Neural progenitor cell (in vitro differentiated cells): Measurements from ENCODE around the gene TANC1. TPM values are rescaled to one million over a fixed set of nuclear protein-coding genes. Genes with fewer than 3 reads are reported as not detected.
A peak's percentile ranks its signal among the peaks of the same experiment; 100 is the strongest.

ENCODE experiments used
- DNase-seq: peaks from one replicate; pipeline ENCODE4 v3.0.0-alpha.2; 2016; ENCODE audit warnings: low spot score
- H2AFZ ChIP-seq: fragments of 200-600 bp; sonication (generic); replicated peaks from 2 replicates; pipeline ENCODE4 v1.6.1; 2016; ENCODE audit warnings: antibody characterized with exemption
- H3F3A ChIP-seq: fragments of 200-600 bp; sonication (generic); 2 replicates; pipeline ENCODE4 v1.6.1; 2016; ENCODE audit warnings: antibody characterized with exemption, low read depth
- H3K27ac ChIP-seq: fragments of 200-600 bp; sonication (generic); 2 replicates; pipeline ENCODE4 v1.5.1; 2016; ENCODE audit warnings: mild to moderate bottlenecking
- H3K27me3 ChIP-seq: fragments of 200-600 bp; sonication (generic); 2 replicates; pipeline ENCODE4 v1.6.1; 2016; ENCODE audit warnings: mild to moderate bottlenecking, moderate library complexity
- H3K36me3 ChIP-seq: fragments of 200-600 bp; sonication (generic); 2 replicates; pipeline ENCODE4 v1.5.1; 2016
- H3K4me1 ChIP-seq: fragments of 200-600 bp; sonication (generic); 2 replicates; pipeline ENCODE4 v1.6.1; 2016; ENCODE audit warnings: mixed run types
- H3K4me2 ChIP-seq: fragments of 200-600 bp; sonication (generic); 2 replicates; pipeline ENCODE4 v1.6.1; 2016
- H3K4me3 ChIP-seq: fragments of 200-600 bp; sonication (generic); 2 replicates; pipeline ENCODE4 v1.5.1; 2016
- H3K79me2 ChIP-seq: fragments of 200-600 bp; sonication (generic); 2 replicates; pipeline ENCODE4 v1.6.1; 2016; ENCODE audit warnings: low read depth
- H3K9ac ChIP-seq: fragments of 200-600 bp; sonication (generic); 2 replicates; pipeline ENCODE4 v1.6.1; 2016
- H3K9me3 ChIP-seq: fragments of 200-600 bp; sonication (generic); 2 replicates; pipeline ENCODE4 v1.5.1; 2016; ENCODE audit warnings: low read depth
- H4K20me1 ChIP-seq: fragments of 200-600 bp; sonication (generic); 2 replicates; pipeline ENCODE4 v1.6.1; 2016; ENCODE audit warnings: low read depth
- H3K27ac Mint-ChIP-seq: 3 replicates; pipeline ENCODE4 v1.8.0; 2021; ENCODE audit warnings: mixed read lengths
- H3K27me3 Mint-ChIP-seq: 2 replicates; pipeline ENCODE4 v1.8.0; 2022; ENCODE audit warnings: low read depth, mild to moderate bottlenecking, inconsistent platforms, moderate library complexity, mixed read lengths; ENCODE audit not compliant: insufficient read depth
- H3K36me3 Mint-ChIP-seq: 3 replicates; pipeline ENCODE4 v1.8.0; 2021; ENCODE audit warnings: mixed read lengths
- H3K4me1 Mint-ChIP-seq: 3 replicates; pipeline ENCODE4 v1.8.0; 2021; ENCODE audit warnings: mixed read lengths
- H3K4me3 Mint-ChIP-seq: 3 replicates; pipeline ENCODE4 v1.8.0; 2021; ENCODE audit warnings: mild to moderate bottlenecking, moderate library complexity, mixed read lengths
- H3K9me3 Mint-ChIP-seq: 3 replicates; pipeline ENCODE4 v1.8.0; 2020; ENCODE audit warnings: mixed read lengths
- EZH2 ChIP-seq: fragments of 200-600 bp; sonication (generic); IDR thresholded peaks from 2 replicates; pipeline ENCODE4 v1.6.1; 2017; ENCODE audit warnings: antibody characterized with exemption, mild to moderate bottlenecking, moderate library complexity
- EZH2phosphoT487 ChIP-seq: fragments of 200-600 bp; sonication (generic); IDR thresholded peaks from 2 replicates; pipeline ENCODE4 v1.6.1; 2017; ENCODE audit warnings: antibody characterized with exemption
- total RNA-seq: library from RNA; depleted of rRNA; stranded (reverse); fragments of >200 nt; gene quantifications from 2 replicates; pipeline ENCODE4 v1.2.3, GENCODE V29; 2015; ENCODE audit warnings: low replicate concordance
- TF ChIP-seq, protein P1 (sequence below): fragments of 200-600 bp; sonication (generic); IDR thresholded peaks from 2 replicates; pipeline ENCODE4 v1.5.1; 2017; ENCODE audit warnings: antibody characterized with exemption, mild to moderate bottlenecking

Gene TANC1
- total RNA-seq, 1 donor from 2014 or later, result 11.9 TPM

DNA sequence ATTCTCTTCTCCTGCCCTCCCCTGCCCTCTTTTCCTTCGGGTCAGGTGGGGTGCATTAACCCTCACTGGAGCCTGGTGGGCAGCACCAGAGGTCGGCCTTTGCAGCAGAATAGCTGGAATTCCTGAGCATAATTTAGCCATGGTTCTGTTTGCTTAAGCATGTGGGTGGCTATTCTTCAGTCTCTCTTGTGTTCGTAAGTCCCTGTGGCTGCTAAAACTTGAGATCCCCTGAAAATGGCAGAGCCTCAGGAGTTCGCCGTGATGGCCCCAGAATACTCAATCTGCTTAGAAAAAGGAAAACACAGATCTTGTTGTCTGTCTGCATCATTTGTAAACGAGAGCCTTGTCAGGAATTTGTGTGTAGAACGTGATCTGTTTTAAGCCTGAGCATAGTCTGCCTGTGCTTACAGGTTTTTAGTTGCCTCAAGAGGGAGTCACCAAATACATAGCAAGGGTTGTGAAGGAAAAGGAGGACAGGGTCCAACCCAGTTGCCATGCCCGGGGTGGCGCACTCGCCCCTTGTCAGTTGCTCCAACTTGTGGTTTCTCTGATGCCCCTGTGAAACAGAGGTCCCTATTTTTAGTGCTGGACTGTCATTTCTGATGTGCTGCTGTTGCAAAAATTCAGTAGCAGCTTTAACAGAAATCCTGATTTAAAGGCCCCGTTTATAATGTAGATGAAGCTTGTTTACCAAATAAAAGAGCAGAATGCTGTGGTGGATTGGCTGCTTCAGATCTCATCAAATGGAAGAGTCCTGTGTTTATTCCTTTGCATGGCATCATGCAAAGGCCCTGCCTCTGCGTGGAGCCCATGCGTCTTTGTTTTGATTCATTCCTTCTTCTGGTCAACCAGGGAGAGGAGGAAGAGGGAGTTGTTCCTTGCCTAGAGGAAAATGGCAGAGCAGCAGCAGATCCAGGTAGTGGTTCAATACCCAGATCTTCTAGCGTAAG, 243.3 kb downstream of the TANC1 start:
- Mint-ChIP-seq H3K4me3 (peak overlapping the region; percentile 73), H3K27me3 (peaks cover 7% of the 10 kb centered on the region), H3K4me1 (peaks cover 40% of the 10 kb centered on the region), H3K27ac (peak overlapping the region; percentile 76), H3K9me3 (peaks cover 6% of the 10 kb centered on the region), H3K36me3 (peaks cover 23% of the 10 kb centered on the region)
- Histone ChIP-seq H3K9me3 (no peaks in the 10 kb centered on the region), H2AFZ (peak overlapping the region; percentile 27), H4K20me1 (no peaks in the 10 kb centered on the region), H3K79me2 (no peaks in the 10 kb centered on the region), H3K4me2 (peak overlapping the region; percentile 67), H3F3A (peaks cover 33% of the 10 kb centered on the region), H3K4me1 (peaks cover 27% of the 10 kb centered on the region), H3K27me3 (peaks cover 9% of the 10 kb centered on the region), H3K4me3 (peak overlapping the region; percentile 33), H3K36me3 (no peaks in the 10 kb centered on the region), H3K9ac (no peak overlapping the region), H3K27ac (peak overlapping the region; percentile 72)
- TF ChIP-seq EZH2, result no peak
- TF ChIP-seq EZH2phosphoT487, result peak; percentile 72
- TF ChIP-seq, protein P1, sequence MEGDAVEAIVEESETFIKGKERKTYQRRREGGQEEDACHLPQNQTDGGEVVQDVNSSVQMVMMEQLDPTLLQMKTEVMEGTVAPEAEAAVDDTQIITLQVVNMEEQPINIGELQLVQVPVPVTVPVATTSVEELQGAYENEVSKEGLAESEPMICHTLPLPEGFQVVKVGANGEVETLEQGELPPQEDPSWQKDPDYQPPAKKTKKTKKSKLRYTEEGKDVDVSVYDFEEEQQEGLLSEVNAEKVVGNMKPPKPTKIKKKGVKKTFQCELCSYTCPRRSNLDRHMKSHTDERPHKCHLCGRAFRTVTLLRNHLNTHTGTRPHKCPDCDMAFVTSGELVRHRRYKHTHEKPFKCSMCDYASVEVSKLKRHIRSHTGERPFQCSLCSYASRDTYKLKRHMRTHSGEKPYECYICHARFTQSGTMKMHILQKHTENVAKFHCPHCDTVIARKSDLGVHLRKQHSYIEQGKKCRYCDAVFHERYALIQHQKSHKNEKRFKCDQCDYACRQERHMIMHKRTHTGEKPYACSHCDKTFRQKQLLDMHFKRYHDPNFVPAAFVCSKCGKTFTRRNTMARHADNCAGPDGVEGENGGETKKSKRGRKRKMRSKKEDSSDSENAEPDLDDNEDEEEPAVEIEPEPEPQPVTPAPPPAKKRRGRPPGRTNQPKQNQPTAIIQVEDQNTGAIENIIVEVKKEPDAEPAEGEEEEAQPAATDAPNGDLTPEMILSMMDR, result peak; percentile 13
- DNase-seq, result peak; percentile 92

DNA sequence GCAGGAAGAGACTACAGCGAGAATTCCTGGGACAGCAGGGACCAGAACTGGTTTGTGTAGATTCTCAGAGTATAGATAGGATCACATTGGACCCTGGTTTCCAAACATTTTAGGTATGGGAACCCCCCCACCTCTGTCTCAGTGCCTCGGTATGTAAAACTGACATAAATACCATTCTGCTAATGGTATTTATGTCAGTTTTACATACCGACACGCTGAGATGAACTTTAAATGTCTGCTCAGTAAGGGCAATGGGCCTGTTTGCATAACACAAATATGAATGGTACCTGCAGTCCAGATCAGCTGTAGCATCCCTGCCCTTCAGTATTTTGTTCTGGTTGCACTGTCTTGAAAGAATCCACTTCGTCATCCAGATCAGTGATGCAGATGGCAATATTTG, 244.9 kb downstream of the TANC1 start:
- Mint-ChIP-seq H3K4me1 (peaks cover 38% of the 10 kb centered on the region), H3K36me3 (peaks cover 35% of the 10 kb centered on the region), H3K9me3 (peaks cover 6% of the 10 kb centered on the region), H3K4me3 (no peak overlapping the region), H3K27ac (no peak overlapping the region), H3K27me3 (peaks cover 7% of the 10 kb centered on the region)
- no peak overlapping the region for H3K27ac ChIP-seq
- no peak overlapping the region for H2AFZ ChIP-seq
- peaks cover 33% of the 10 kb centered on the region for H3F3A ChIP-seq
- DNase-seq, result no peak
- H4K20me1 ChIP-seq, result no peaks in the 10 kb centered on the region
- H3K9me3 ChIP-seq, result no peaks in the 10 kb centered on the region
- peaks cover 9% of the 10 kb centered on the region for H3K27me3 ChIP-seq
- peaks cover 27% of the 10 kb centered on the region for H3K4me1 ChIP-seq
- no peaks in the 10 kb centered on the region for H3K36me3 ChIP-seq
- no peak overlapping the region for H3K9ac ChIP-seq
- TF ChIP-seq, protein P1, result no peak
- no peak for TF ChIP-seq EZH2
- no peak for TF ChIP-seq EZH2phosphoT487
- no peak overlapping the region for H3K4me3 ChIP-seq
- no peaks in the 10 kb centered on the region for H3K79me2 ChIP-seq
- no peak overlapping the region for H3K4me2 ChIP-seq

DNA sequence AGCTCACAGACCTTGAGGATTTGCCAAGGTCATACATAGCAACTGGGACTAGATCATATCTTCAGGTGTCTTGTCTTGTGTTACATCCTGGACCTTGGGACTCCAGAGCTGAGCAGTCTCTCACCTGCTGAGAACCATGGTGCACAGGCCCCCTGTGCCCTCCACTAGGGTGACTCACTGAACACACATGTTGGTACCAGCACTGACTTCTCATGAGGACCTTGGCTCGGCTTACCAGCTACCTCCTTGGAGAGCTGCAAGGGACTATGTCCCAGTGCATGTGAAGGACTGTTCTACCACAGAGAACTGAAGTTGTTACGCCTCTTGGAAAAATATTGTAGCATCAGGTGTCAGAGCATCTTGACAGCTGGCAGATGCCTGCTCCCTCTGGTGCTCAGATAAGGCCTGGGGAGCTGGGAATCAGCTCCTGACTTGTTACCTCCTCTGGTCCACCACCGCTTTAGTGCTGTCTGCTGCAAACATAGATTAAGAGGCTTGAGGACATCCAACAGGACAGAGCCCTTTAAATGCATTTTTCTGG, 246.0 kb downstream of the TANC1 start:
- peaks cover 45% of the 10 kb centered on the region for H3K36me3 Mint-ChIP-seq

More for the DNA sequence above, 246.0 kb downstream of the TANC1 start:
- DNase-seq, result no peak
- no peak for TF ChIP-seq EZH2phosphoT487
- TF ChIP-seq, protein P1, result no peak
- TF ChIP-seq EZH2, result no peak
- Histone ChIP-seq H3K4me1 (peaks cover 27% of the 10 kb centered on the region), H3K4me3 (no peak overlapping the region), H3F3A (peaks cover 33% of the 10 kb centered on the region), H4K20me1 (no peaks in the 10 kb centered on the region), H3K9ac (no peak overlapping the region), H3K27me3 (peaks cover 9% of the 10 kb centered on the region), H3K79me2 (no peaks in the 10 kb centered on the region), H3K4me2 (no peak overlapping the region), H3K9me3 (no peaks in the 10 kb centered on the region), H2AFZ (no peak overlapping the region), H3K36me3 (no peaks in the 10 kb centered on the region), H3K27ac (no peak overlapping the region)
- H3K27me3 Mint-ChIP-seq, result peaks cover 7% of the 10 kb centered on the region
- H3K4me1 Mint-ChIP-seq, result peaks cover 31% of the 10 kb centered on the region
- peaks cover 6% of the 10 kb centered on the region for H3K9me3 Mint-ChIP-seq
- H3K4me3 Mint-ChIP-seq, result no peak overlapping the region
- no peak overlapping the region for H3K27ac Mint-ChIP-seq
